Embryonic facial prominence (tissue), 1 donor: ENCODE data around the gene SDR42E2.
A peak's percentile ranks its signal among the peaks of the same experiment; 100 is the strongest.
"Not testable (repeated sequence)": the region's sequence is repeated elsewhere in the genome, so short reads cannot be mapped to it uniquely, and the experiment has no call there.

Source experiments
- DNase-seq: peaks from one replicate; pipeline ENCODE4 v3.0.0-alpha.2; 2016; ENCODE audit errors: extremely low spot score

SDR42E2 gene

DNA sequence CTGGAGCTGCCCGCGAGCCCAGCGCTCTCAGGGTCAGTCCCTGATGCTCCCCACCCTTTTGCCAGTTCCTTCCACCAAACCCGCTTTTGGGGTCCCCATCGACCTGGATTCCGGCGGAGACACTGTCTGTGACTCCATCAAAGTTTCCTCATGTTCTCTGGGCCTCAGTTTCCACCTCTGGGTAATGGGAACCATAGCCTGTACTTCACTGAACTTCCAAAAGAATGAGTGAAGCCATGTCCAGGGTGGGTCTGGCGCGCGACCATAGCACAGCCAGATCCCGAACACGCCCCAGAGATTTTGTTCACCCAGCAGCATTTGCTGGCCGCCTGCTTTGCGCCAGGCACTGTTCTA is 327 bp downstream of the SDR42E2 start:
- DNase-seq, result no peak

DNA sequence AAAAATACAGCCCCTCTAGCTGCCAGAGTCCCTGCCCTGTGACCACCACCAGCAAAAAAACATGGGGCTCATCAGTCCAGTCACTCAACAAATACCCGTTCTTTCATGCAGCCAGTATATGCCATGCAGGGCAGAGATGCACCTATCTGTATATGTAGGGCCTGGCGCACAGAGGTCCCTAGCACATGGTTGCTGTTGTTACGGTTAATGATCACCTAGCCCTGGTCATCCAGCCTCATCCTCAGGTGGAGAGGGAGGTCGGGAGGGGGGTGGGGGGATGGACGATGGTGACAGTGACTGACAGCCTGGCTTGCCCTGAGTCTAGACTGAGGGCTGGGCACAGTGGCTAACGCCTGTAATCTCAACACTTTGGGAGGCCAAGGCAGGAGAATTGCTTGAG is 1.5 kb downstream of the SDR42E2 start:
- DNase-seq, result no peak

DNA sequence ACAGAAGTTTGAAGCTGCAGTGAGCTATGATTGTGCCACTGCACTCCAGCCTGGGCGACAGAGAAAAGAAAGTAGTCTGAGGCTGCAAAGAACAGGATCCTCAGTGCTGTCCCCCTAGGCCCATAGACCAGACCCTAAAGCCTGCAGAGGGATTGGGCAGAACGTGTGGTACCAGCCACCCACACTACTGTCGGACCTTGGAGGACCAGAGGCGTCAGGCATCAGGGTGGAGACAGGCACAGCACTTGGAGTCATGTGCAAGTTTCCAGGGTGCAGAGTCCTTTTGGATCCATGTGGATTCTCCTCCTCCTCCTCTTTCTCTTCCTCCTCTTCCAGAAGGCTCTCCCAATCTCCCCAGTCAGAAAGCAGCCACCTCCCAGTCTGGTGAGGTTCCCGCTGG is 2.2 kb downstream of the SDR42E2 start:
- DNase-seq, result no peak

DNA sequence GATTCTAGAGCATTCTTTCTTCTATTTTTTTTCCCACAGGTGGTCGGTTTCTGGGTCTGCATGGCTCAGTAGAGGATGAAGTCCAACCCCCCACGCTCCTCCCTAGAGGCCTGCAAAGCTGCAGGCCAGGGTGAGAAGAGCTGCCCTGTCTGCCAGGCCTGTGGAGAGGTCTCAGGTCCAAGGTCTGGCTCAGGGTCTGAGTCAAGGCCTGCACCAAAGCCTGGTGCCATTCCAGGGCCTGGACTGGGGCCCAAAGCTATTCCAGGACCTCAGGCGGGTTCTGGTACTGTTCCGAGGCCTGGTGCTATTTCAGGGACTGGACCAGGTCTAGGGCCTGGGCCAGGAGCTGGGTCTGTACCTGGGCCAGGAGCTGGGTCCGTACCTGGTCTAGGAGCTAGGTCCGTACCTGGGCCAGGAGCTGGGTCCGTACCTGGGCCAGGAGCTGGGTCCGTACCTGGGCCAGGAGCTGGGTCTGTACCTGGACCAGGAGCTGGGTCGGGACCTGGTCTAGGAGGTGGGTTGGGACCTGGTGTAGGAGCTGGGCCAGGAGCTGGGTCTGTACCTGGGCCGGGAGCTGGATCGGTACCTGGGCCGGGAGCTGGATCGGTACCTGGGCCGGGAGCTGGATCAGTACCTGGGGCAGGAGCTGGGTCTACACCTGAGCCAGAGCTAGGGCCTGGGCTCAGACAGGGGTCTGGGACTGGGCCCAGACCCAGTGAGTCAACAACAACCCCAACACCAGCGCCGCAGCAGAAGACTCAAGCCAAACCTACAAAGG is 3.4 kb downstream of the SDR42E2 start:
- DNase-seq, result no peak

DNA sequence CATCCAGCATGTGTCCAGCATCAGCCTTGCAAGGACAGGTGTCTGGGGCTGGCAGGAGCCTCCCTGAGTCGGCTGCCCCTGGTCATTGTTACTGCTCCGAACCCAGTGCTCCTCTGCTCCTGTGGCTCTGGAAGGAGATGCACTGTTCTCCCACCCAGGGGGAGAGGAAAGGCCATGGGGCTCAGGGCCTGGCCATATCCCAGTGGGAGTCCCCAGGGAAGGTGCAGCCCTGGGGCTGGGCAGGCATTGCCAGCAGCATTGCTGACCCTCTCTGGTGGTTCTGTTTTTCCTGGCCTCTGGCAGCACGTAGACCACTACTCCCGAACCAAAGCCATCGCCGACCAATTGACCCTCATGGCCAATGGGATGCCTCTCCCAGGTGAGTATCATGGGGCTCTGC is 9.6 kb downstream of the SDR42E2 start:
- DNase-seq, result no peak

DNA sequence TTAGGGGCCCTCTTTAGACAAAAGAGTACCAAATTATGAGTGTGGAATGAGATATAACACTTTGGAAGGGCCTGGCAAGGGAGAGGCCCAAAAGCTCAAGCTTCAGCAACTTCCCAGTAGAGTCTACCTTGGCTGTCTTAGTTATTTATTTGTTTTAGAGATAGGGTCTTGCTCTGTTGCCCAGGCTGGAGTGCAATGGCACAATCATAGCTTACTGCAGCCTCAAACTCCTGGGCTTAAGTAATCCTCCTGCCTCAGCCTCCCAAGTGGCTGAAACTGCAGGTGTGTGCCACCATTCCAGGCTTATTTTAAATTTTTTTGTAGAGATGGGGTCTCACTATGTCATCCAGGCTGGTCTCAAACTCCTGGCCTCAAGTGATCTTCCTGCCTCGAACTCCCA is 10.3 kb downstream of the SDR42E2 start:
- DNase-seq, result not testable (repeated sequence)

DNA sequence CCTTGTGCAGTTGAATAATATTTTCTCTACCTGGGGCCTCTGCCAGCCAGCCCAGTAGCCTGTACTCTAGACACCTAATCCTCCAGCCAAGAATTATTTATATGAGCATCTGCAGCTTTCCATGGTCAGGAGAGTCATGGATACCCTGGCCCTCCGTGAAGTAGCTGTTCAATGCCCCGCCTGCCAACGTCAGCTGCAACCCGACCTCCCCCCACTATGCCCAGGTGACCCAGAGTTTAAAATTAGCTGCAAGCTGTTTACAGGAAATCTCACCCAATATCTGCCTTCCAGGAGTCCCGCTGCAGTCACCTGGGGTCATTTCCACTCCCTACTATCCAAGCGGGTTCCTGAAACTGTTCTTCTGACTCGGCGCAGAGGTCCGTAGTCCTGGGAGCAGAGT is 12.3 kb downstream of the SDR42E2 start:
- DNase-seq, result no peak

DNA sequence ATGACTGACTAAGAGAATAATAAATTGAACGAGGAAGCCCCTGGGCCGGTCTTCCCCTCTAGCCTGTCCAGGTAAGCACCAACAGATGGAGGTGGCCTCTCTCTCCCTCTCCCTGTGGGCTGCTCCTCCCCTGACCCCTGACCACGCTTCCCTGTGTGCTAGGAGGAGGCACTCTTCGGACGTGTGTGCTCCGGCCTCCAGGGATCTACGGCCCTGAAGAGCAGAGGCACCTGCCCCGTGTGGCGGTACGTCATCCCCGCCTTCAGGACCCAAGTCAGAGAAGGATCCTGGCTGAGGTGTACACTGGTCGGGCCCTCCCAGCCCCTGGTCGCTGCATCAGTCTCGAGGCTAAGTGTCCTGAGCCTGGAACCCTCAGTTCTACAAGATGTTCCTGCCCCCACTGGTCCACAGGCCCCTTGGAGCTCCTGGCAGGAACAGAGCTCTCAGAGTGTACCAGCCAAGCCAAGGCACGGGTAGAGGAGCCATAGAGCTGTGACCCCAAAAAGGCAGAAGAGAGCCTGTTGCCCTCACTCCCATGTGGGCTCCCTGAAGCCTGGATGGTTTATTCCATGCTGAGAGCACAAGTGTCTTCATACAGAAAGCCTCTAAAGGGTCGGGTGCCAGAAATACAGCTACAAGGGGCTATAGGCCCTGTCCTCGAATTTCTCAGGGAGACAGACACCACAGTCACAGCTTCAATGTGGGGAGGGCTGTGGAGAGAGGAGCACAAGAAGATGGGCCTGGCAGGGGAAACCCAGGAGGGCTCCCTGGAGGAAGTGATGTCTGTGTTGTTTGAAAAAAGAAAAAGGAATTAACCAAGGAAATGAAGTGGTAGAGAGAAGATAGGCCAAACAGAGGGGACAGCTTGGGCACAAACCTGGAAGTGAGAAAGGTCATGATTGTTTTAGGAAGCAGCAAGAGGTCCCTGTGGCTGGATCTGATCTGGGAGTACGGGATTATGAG is 15.9 kb downstream of the SDR42E2 start:
- no peak for DNase-seq

DNA sequence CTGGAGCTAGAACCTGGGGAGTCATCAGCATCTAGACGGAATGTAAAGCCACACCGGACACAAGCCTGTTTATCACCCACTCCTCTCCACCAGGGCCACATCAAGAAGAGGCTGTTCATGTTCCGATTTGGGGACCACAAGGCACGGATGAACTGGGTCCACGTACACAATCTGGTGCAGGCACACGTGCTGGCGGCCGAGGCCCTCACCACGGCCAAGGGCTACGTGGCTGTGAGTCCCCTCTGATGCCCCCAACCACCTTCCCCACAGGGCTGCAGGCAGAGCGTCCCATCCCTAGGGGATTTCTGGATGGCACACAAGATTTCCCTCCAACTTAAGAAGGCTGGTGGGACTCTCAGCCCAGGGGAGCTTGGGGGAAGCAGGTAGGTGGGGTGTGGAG is 19.1 kb downstream of the SDR42E2 start:
- no peak for DNase-seq

DNA sequence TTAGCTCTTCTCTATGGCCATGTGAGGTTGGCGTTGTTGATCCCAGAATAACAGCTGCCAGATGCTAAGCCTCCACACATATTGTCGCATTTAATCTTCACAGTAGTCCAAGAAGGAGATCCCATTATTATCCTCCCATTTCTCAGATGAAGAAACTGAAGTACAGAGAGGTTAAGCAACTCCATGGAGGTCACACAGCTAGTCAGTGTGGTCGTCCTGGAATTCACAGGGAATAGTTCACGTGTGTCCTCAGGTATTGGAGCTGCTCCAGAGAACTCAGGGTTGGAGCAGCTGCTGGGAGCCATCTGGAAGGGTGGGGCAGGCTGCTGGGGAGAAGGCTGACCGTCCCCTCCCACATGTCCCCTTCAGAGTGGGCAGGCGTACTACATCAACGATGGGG is 19.5 kb downstream of the SDR42E2 start:
- DNase-seq, result no peak

DNA sequence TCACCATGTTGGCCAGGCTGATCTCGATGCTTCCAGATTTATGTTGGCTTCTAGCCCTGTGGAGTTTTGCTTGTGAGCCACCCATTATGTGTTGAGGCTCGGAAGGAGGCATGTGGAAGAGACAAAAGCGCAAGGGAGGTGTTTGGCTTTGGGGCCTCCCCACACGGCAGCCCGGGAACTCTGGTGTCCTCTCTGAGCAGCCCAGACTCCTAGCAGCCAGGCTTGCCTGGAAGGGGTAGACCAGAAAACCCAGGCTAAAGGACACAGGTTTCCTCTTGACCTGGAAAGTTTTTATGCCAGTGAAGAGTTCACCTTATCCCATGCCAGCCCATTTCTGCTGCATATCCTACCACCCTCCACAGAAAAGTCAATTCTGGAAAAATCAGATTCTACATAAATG is 21.0 kb downstream of the SDR42E2 start:
- DNase-seq, result no peak

DNA sequence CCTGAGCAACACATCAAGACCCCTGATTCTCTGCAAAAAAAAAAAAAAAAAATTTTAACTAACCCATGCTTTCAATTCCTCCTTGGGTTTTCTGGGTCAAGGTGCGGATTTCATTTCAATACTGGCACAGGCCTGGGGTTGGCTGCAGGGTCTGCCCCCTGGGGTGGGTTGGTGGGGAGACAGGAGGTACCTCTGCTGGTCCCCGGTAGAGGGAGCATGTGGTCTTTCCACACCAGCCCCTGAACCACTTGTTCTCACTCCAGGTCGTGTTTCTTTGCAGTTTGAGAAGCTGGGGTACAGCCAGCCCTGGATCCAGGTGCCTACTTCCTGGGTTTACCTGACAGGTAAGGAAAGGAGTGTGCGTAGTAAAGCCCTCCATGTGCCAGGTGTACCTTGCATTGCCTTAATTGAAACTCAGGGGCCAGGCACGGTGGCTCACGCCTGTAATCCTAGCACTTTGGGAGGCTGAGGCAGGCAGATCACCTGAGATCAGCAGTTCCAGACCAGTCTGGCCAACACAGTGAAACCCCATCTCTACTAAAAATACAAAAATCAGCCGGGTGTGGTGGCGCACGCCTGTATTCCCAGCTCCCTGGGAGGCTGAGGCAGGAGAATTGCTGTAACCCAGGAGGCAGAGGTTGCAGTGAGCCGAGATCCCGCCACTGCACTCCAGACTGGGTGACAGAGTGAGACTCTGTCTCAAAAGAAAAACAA is 21.8 kb downstream of the SDR42E2 start:
- DNase-seq, result no peak

DNA sequence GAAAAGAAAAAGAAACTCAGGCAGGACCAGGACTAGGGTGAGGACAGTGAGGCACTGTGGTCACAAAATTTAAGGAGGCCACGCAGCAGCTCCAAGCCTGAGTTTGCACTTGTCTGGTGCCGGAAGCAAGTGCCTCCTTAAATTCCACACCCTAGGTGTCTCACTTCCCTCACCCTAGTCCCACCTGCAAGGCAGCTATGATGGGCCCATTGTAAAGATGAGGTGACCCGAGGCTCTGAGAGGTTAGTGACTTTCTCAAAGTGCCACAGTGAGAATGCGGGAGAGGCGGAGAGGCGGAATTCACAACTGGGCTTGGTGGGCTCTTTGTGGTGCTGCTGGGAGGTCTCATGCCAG is 22.3 kb downstream of the SDR42E2 start:
- DNase-seq, result no peak

DNA sequence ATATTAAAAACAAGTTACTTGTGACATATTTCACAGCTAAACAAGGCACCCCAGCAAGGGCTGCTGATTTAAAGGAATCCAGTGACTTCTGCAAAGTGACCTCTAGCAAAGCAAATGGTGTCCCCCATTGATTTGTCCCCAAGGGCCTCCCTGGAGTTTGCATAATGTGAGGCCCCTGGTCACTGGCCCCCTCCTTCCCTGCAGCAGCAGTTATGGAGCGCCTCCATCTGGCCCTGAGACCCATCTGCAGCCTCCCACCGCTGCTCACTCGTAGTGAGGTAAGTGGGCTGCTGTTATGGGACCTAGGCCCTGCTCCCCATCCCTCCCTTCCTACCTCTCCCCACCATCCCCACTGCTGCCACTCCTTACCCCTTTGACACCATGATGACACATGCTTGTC is 24.2 kb downstream of the SDR42E2 start:
- DNase-seq, result no peak

DNA sequence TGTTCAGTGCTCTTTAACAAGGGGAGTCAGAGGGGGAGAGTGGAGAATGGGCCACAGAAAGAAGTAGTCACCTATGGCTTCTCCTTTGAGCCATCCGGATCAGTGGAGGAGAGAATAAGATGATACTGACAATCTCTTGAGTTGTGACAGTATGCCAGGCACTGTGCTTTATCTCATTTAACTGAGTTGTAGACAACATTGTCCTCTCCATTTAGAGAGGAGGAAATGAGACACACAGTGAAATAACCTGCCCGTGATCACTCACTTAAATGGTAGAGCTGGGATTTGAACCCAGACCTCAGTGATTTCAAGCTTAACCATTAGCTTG is 25.9 kb downstream of the SDR42E2 start:
- no peak for DNase-seq

DNA sequence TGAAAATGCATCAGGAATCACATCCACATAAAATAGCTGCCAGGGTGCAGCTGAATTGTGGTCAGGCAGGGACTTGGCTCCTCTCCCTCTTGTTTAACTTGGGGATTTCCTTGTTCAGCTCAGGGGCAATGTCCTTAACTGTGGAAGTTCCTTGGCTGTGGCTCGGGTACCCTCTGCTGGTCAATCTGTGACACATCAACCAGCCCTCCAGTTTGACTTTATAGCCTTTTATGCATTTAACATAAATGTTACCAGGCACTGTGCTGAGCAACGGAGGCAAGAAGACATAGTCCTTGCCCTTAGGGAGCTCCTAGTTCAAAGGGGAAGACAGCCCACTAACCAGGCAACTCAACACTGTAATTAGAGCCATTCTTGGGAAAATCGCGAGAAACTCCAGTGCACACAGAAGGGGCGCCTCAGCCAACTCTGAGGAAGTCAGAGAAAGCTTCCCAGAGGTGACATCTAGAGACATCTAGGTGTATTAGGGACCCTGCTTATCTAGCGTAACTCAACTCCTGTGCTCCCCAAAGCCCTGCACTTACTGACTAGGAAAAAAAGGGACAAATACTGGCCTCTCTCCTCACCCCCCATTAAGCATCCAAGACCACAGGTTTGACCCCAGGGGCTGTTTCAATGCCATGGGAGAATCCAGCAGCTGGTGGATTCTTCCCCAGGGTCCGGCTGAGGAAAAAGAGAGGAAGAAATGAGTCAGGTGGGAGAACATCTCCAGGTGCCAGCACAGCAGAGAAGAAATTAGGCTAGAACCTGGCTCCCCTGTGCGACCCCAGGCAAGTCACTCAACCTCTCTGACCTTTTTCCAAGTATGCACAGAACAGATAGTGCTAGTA is 26.5 kb downstream of the SDR42E2 start:
- DNase-seq, result peak; percentile 55

DNA sequence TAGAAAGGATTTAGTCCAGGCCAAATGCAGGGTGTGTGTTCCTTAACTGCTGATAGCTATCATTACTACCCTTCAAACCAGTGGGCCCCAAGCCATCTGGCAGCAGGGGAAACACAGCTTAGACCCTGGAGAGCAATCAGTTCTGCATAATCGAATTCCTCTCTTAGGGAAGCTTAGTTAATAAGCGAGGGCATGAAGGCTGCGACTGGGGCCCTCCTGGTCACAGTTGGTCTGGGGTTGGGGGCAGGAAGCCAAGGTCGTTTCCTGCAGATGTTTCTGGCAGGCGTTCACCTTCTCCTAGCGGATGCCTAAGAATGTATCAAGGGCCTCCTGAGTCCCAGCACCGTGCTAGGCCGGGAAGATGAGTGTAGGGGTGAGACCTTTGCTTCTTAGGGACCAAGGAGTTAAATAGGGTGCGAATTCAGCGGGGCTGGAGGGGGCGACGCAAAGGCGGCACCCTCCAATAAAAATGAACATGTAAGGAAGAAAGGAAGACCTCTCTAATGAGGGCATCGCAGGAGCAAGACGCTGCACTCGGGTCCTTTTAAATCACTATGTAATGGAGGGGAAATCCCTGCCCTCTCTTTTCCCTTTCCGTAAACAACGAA is 27.3 kb downstream of the SDR42E2 start:
- DNase-seq, result no peak

DNA sequence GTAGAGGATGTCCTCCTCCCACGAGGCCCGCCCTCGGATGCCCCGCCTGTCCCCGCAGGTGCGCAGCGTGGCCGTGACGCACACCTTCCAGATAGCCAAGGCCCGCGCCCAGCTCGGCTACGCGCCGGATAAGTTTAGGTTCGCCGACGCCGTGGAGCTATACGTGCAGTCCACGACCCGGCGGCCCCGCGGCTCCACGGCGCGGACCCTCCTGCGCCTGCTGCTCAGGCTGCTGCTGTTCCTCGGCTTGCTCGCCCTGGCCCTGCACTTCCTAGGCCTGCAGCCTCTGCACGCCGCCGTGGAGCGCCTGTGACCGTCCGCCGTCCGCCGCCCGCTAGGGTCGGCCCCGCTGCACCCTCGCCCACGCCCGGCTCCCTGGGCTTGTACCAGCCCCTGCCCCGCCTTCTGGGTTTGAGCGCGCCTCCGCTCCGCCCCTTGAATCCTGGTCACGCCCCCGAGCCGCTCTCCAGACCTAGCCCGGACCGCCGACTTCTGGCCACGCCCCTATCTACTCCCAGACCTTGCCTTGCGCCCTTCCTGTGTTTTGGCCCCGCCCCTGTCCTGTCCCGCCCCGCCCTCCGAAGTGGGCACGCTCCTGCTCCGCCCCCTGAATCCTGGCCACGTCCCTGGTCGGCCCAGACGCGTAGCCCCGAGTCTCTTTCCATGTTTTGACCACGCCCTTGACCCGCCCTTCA is 27.9 kb downstream of the SDR42E2 start:
- no peak for DNase-seq

DNA sequence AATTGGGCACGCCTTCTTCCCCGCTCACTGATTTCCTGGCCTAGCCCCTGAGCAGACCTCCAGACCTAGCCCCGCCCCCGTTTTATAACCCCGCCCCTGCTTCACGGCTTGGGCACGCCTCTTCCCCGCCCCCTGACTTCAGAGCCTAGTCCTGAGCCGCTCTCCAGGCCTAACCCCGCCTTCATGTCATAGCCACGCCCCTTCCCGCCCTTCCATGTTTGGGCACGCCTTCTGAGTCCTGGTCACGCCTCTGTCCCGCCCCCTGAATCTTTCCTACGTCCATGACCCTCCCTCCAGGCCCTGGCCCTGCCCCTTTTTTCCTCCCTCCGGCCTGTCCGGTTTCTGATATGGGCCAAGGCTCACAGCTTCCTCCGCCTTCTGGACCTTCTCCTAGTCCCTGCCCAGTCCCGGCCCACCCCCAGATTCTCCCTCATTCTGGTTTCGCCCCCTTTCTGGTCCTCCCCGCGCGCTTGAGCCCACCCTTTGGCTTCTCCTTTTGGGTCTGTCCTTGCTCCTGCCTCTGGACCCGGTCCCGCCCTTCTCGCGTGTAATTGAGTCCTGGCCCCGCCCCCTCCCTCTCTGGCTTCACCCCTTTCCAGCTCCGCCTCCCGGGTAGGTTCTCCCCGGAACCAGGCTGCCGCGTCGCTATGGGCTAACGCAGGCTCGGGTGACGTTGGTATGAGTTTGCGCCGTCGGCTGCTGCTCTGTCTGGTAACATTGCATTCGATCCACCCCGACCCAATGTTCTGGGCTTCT is 28.6 kb downstream of the SDR42E2 start:
- peak; percentile 100 for DNase-seq
